Measurements from ENCODE around the gene IGLL1. TPM values are rescaled to one million over a fixed set of nuclear protein-coding genes. Genes with fewer than 3 reads are reported as not detected.

IGLL1 gene
- total and polyA plus RNA-seq, 8 donors: 0.26 TPM; not detected in 7

GRCh38 chr22:23569716-23570115, 10.4 kb downstream of the IGLL1 start:
- intact Hi-C loops (cut with DNase I): no loop called here
- no peaks in the 10 kb centered on the region for H3K36me3 ChIP-seq
- H3K9me3 ChIP-seq: no peaks in the 10 kb centered on the region
- no peak overlapping the region for H3K4me3 ChIP-seq
- FAIRE-seq: no peak
- ATAC-seq: no peak
- no peaks in the 10 kb centered on the region for H3K27me3 ChIP-seq
- no peak for DNase-seq
- no peak for TF ChIP-seq CTCF (IDR thresholded peaks at IDR 0.05)
- H3K4me1 ChIP-seq: peaks cover 0 to 7% (median 2%) of the 10 kb centered on the region in 3 donors
- WGBS, 2 donors: 94 to 97% methylated on average over 10 of the region's 10 CpGs
- H3K27ac ChIP-seq: no peak overlapping the region

- no peak for FAIRE-seq
- Histone ChIP-seq H3K9me3 (no peaks in the 10 kb centered on the region), H3K27me3 (no peaks in the 10 kb centered on the region), H3K4me1 (peaks cover 0 to 7% (median 2%) of the 10 kb centered on the region in 3 donors), H3K4me3 (no peak overlapping the region), H3K27ac (no peak overlapping the region), H3K36me3 (no peaks in the 10 kb centered on the region)
- DNase-seq: no peak
- intact Hi-C loops (cut with DNase I): no loop called here
- no peak for TF ChIP-seq CTCF (IDR thresholded peaks at IDR 0.05)
- 80 to 81% methylated on average over 8 of the region's 8 CpGs for WGBS, 2 donors
- no peak for ATAC-seq
These were observed 10.8 kb downstream of the IGLL1 start for GRCh38 chr22:23569291-23569690.

- Histone ChIP-seq H3K4me1 (peaks cover 0 to 7% (median 2%) of the 10 kb centered on the region in 3 donors), H3K36me3 (no peaks in the 10 kb centered on the region), H3K4me3 (peak overlapping the region in 2 of 4 donors; percentile 47 to 48), H3K9me3 (no peaks in the 10 kb centered on the region), H3K27ac (no peak overlapping the region), H3K27me3 (no peaks in the 10 kb centered on the region)
- FAIRE-seq (no peak), DNase-seq (no peak), ATAC-seq (peak in 3 of 4 donors; percentile 10 to 26 (median 18))
- no peak for TF ChIP-seq CTCF (IDR thresholded peaks at IDR 0.05)
- intact Hi-C loops (cut with DNase I): no loop called here
- WGBS, 2 donors: 63 to 66% methylated on average over 32 to 37 of the region's 37 CpGs
These were observed 13.2 kb downstream of the IGLL1 start for GRCh38 chr22:23566705-23567475.

GRCh38 chr22:23565915-23566704, 14.0 kb downstream of the IGLL1 start:
- H3K36me3 ChIP-seq: no peaks in the 10 kb centered on the region
- no peaks in the 10 kb centered on the region for H3K27me3 ChIP-seq
- peak overlapping the region; percentile 19 to 48 (median 35) for H3K4me3 ChIP-seq
- ATAC-seq (peak; percentile 54 to 71 (median 60)), FAIRE-seq (no peak), DNase-seq (peak; percentile 20 to 80 (median 53))
- no peaks in the 10 kb centered on the region for H3K9me3 ChIP-seq
- H3K4me1 ChIP-seq: peaks cover 0 to 7% (median 2%) of the 10 kb centered on the region in 3 donors
- TF ChIP-seq CTCF (IDR thresholded peaks at IDR 0.05): no peak
- intact Hi-C loops (cut with DNase I): no loop called here
- WGBS, 2 donors: 1 to 2% methylated on average over 40 to 73 of the region's 73 CpGs
- H3K27ac ChIP-seq: no peak overlapping the region

Measured in pancreas (tissue), 10 donors.